HepG2 (cell line): ENCODE measurements around the gene SETD2.

Experiments
- CBFB ChIP-seq: sonication (generic); formaldehyde crosslinking; IDR thresholded peaks from 2 replicates; pipeline ENCODE4 v1.4.0; 2020; ENCODE audit warnings: missing genetic modification reagents
- CENPT ChIP-seq: sonication (generic); formaldehyde crosslinking; IDR thresholded peaks from 2 replicates; pipeline ENCODE4 v1.8.0; 2022; ENCODE audit warnings: low read depth, mild to moderate bottlenecking, moderate library complexity, missing genetic modification reagents
- CTCF ChIP-seq: sonication (generic); formaldehyde crosslinking; IDR thresholded peaks from 2 replicates; pipeline ENCODE4 v1.5.0; 2020; ENCODE audit warnings: mild to moderate bottlenecking, missing genetic modification reagents, moderate library complexity
- POLR2A ChIP-seq, 2 experiments: IDR thresholded peaks; 2 replicates each; pipeline ENCODE4 v1.6.1; 2011; ENCODE audit warnings: low read depth in 2 of 2, low read length in 2 of 2, mild to moderate bottlenecking in 1 of 2, moderate library complexity in 1 of 2; ENCODE audit not compliant: insufficient read depth in 1 of 2
- TGIF2 ChIP-seq: IDR thresholded peaks from 2 replicates; pipeline ENCODE4 v1.6.1; 2016; ENCODE audit warnings: control low read depth, missing compliant biosample characterization
- ZBTB46 ChIP-seq: sonication (generic); formaldehyde crosslinking; IDR thresholded peaks from 2 replicates; pipeline ENCODE4 v1.4.0; 2020; ENCODE audit warnings: mild to moderate bottlenecking, missing genetic modification reagents, borderline replicate concordance
- ZNF768 ChIP-seq: sonication (generic); formaldehyde crosslinking; IDR thresholded peaks from 2 replicates; pipeline ENCODE4 v1.4.0; 2020; ENCODE audit warnings: missing genetic modification reagents
- ZNF891 ChIP-seq: sonication (generic); formaldehyde crosslinking; IDR thresholded peaks from 2 replicates; pipeline ENCODE4 v1.5.0; 2020; ENCODE audit warnings: mild to moderate bottlenecking, missing genetic modification reagents

- TF ChIP-seq TGIF2 (CRISPR knock-in tag) (no peak), ZBTB46 (CRISPR knock-in tag) (no peak), ZNF891 (CRISPR knock-in tag) (no peak), CENPT (CRISPR knock-in tag) (no peak), POLR2A (IDR thresholded peaks at IDR 0.05; ENCODE audit: insufficient read depth in 1 of 2, low read depth in 2 of 2, low read length in 2 of 2) (no peak), CBFB (CRISPR knock-in tag) (no peak), CTCF (CRISPR knock-in tag) (no peak), ZNF768 (CRISPR knock-in tag) (no peak)
Observed at GRCh38 chr3:47017504-47018268, 146.2 kb downstream of the SETD2 start.
